ENCODE data around the gene LSM14A. TPM values are rescaled to one million over a fixed set of nuclear protein-coding genes. Genes with fewer than 3 reads are reported as not detected.

The LSM14A gene
- total and polyA plus RNA-seq, 9 of the 15 experiments (the other 6 are each of a cell fraction or from before 2014, with no cell fraction given): 19.5 to 150 (median 95.1) TPM

DNA sequence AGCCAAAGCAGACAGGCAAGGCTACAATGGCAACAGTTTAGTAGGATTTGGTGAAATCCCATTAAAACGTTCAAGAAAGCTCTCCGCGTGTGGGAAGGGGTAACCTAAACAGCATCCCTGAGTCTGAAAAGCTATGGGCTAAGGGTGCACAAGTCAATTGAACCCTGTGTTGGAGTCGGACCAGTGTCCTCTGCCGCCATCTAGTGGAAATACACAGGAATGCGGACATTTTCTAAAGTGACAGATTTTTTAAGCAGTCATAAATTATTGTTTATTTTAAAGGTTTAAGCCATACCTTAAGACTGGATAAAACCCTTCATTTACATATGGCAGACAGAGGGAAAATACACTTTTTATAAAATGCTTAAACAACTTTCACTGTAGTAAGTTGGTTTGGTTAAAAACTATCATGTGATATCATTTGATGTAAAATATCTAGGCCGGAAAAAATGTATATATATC is 26.5 kb upstream of the LSM14A start (continued):
- TF ChIP-seq, protein P1, sequence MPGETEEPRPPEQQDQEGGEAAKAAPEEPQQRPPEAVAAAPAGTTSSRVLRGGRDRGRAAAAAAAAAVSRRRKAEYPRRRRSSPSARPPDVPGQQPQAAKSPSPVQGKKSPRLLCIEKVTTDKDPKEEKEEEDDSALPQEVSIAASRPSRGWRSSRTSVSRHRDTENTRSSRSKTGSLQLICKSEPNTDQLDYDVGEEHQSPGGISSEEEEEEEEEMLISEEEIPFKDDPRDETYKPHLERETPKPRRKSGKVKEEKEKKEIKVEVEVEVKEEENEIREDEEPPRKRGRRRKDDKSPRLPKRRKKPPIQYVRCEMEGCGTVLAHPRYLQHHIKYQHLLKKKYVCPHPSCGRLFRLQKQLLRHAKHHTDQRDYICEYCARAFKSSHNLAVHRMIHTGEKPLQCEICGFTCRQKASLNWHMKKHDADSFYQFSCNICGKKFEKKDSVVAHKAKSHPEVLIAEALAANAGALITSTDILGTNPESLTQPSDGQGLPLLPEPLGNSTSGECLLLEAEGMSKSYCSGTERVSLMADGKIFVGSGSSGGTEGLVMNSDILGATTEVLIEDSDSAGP (CRISPR knock-in tag; IDR thresholded peaks at IDR 0.05): no peak
- TF ChIP-seq, protein P2, sequence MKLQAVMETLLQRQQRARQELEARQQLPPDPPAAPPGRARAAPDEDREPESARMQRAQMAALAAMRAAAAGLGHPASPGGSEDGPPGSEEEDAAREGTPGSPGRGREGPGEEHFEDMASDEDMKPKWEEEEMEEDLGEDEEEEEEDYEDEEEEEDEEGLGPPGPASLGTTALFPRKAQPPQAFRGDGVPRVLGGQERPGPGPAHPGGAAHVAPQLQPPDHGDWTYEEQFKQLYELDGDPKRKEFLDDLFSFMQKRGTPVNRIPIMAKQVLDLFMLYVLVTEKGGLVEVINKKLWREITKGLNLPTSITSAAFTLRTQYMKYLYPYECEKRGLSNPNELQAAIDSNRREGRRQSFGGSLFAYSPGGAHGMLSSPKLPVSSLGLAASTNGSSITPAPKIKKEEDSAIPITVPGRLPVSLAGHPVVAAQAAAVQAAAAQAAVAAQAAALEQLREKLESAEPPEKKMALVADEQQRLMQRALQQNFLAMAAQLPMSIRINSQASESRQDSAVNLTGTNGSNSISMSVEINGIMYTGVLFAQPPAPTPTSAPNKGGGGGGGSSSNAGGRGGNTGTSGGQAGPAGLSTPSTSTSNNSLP (IDR thresholded peaks at IDR 0.05; ENCODE audit: borderline replicate concordance, low read depth, low read length): no peak
- no peak for TF ChIP-seq RCOR1 (IDR thresholded peaks at IDR 0.05; ENCODE audit: borderline replicate concordance in 1 of 2, low read depth in 2 of 2, low read length in 2 of 2)
- TF ChIP-seq, protein P3, sequence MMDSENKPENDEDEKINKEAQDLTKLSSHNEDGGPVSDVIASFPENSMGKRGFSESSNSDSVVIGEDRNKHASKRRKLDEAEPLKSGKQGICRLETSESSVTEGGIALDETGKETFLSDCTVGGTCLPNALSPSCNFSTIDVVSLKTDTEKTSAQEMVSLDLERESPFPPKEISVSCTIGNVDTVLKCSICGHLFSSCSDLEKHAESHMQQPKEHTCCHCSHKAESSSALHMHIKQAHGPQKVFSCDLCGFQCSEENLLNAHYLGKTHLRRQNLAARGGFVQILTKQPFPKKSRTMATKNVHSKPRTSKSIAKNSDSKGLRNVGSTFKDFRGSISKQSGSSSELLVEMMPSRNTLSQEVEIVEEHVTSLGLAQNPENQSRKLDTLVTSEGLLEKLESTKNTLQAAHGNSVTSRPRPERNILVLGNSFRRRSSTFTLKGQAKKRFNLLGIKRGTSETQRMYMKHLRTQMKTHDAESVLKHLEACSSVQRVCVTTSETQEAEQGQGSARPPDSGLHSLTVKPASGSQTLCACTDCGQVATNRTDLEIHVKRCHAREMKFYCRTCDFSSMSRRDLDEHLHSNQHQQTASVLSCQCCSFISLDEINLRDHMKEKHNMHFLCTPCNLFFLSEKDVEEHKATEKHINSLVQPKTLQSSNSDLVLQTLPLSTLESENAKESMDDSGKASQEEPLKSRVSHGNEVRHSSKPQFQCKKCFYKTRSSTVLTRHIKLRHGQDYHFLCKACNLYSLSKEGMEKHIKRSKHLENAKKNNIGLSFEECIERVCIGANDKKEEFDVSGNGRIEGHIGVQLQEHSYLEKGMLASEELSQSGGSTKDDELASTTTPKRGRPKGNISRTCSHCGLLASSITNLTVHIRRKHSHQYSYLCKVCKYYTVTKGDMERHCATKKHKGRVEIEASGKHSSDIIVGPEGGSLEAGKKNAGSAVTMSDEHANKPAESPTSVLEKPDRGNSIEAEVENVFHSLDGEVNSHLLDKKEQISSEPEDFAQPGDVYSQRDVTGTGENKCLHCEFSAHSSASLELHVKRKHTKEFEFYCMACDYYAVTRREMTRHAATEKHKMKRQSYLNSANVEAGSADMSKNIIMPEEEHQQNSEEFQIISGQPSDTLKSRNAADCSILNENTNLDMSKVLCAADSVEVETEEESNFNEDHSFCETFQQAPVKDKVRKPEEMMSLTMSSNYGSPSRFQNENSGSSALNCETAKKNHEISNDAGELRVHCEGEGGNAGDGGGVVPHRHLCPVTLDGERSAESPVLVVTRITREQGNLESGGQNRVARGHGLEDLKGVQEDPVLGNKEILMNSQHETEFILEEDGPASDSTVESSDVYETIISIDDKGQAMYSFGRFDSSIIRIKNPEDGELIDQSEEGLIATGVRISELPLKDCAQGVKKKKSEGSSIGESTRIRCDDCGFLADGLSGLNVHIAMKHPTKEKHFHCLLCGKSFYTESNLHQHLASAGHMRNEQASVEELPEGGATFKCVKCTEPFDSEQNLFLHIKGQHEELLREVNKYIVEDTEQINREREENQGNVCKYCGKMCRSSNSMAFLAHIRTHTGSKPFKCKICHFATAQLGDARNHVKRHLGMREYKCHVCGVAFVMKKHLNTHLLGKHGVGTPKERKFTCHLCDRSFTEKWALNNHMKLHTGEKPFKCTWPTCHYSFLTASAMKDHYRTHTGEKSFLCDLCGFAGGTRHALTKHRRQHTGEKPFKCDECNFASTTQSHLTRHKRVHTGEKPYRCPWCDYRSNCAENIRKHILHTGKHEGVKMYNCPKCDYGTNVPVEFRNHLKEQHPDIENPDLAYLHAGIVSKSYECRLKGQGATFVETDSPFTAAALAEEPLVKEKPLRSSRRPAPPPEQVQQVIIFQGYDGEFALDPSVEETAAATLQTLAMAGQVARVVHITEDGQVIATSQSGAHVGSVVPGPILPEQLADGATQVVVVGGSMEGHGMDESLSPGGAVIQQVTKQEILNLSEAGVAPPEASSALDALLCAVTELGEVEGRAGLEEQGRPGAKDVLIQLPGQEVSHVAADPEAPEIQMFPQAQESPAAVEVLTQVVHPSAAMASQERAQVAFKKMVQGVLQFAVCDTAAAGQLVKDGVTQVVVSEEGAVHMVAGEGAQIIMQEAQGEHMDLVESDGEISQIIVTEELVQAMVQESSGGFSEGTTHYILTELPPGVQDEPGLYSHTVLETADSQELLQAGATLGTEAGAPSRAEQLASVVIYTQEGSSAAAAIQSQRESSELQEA (IDR thresholded peaks at IDR 0.05; ENCODE audit: low read depth): no peak
- TF ChIP-seq, protein P4, sequence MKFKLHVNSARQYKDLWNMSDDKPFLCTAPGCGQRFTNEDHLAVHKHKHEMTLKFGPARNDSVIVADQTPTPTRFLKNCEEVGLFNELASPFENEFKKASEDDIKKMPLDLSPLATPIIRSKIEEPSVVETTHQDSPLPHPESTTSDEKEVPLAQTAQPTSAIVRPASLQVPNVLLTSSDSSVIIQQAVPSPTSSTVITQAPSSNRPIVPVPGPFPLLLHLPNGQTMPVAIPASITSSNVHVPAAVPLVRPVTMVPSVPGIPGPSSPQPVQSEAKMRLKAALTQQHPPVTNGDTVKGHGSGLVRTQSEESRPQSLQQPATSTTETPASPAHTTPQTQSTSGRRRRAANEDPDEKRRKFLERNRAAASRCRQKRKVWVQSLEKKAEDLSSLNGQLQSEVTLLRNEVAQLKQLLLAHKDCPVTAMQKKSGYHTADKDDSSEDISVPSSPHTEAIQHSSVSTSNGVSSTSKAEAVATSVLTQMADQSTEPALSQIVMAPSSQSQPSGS (CRISPR knock-in tag; IDR thresholded peaks at IDR 0.05): no peak
- TF ChIP-seq, protein P5, sequence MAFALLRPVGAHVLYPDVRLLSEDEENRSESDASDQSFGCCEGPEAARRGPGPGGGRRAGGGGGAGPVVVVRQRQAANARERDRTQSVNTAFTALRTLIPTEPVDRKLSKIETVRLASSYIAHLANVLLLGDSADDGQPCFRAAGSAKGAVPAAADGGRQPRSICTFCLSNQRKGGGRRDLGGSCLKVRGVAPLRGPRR (CRISPR knock-in tag; IDR thresholded peaks at IDR 0.05): no peak
- TF ChIP-seq MAZ (CRISPR knock-in tag; conservative IDR thresholded peaks at IDR 0.05 in 1 of 2, IDR thresholded peaks at IDR 0.05 in 1 of 2): no peak
- no peak for TF ChIP-seq ZNF75A (CRISPR knock-in tag; IDR thresholded peaks at IDR 0.05)
- TF ChIP-seq HEY1 (CRISPR knock-in tag; IDR thresholded peaks at IDR 0.05; ENCODE audit: borderline replicate concordance): no peak
- no peak for TF ChIP-seq CTBP1 (IDR thresholded peaks at IDR 0.05; ENCODE audit: borderline replicate concordance)
- TF ChIP-seq, protein P6, sequence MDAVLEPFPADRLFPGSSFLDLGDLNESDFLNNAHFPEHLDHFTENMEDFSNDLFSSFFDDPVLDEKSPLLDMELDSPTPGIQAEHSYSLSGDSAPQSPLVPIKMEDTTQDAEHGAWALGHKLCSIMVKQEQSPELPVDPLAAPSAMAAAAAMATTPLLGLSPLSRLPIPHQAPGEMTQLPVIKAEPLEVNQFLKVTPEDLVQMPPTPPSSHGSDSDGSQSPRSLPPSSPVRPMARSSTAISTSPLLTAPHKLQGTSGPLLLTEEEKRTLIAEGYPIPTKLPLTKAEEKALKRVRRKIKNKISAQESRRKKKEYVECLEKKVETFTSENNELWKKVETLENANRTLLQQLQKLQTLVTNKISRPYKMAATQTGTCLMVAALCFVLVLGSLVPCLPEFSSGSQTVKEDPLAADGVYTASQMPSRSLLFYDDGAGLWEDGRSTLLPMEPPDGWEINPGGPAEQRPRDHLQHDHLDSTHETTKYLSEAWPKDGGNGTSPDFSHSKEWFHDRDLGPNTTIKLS (IDR thresholded peaks at IDR 0.05; ENCODE audit: borderline replicate concordance, low read depth): no peak

Measured in K562 (cell line).